OCI-LY1 (cell line): ENCODE data around the gene ISG20.

ENCODE experiments used
- H2AFZ ChIP-seq: fragments of 200-600 bp; sonication (generic), shearing (Covaris generic); 2 replicates; pipeline ENCODE4 v1.6.0; 2014; ENCODE audit warnings: antibody characterized with exemption, mild to moderate bottlenecking, low read length
- H3F3A ChIP-seq: fragments of 200-600 bp; sonication (generic), shearing (Covaris generic); 2 replicates; pipeline ENCODE4 v1.6.0; 2014; ENCODE audit warnings: mild to moderate bottlenecking, antibody characterized with exemption, low read length, moderate library complexity; ENCODE audit not compliant: insufficient read depth
- H3K27ac ChIP-seq: fragments of 200-600 bp; sonication (generic); 2 replicates; pipeline ENCODE4 v1.5.1; 2014; ENCODE audit warnings: low read length, mixed run types, mild to moderate bottlenecking, low read depth; ENCODE audit not compliant: poor library complexity, severe bottlenecking
- H3K27me3 ChIP-seq: fragments of 200-600 bp; sonication (generic); 2 replicates; pipeline ENCODE4 v1.6.0; 2014; ENCODE audit warnings: antibody characterized with exemption, mild to moderate bottlenecking, low read length, moderate library complexity; ENCODE audit not compliant: insufficient read depth
- H3K36me3 ChIP-seq: fragments of 200-600 bp; sonication (generic); 2 replicates; pipeline ENCODE4 v1.6.1; 2014; ENCODE audit warnings: mild to moderate bottlenecking, antibody characterized with exemption, low read length, moderate library complexity, mixed read lengths; ENCODE audit not compliant: insufficient read depth
- H3K4me1 ChIP-seq: fragments of 200-600 bp; sonication (generic); 2 replicates; pipeline ENCODE4 v1.5.1; 2014; ENCODE audit warnings: mild to moderate bottlenecking, low read length, moderate library complexity; ENCODE audit not compliant: insufficient read depth, severe bottlenecking
- H3K4me2 ChIP-seq: fragments of 200-600 bp; sonication (generic), shearing (Covaris generic); 2 replicates; pipeline ENCODE4 v1.6.1; 2014; ENCODE audit warnings: low read length
- H3K4me3 ChIP-seq: fragments of 200-600 bp; sonication (generic); 2 replicates; pipeline ENCODE4 v1.5.1; 2014; ENCODE audit warnings: low read length, low read depth, mild to moderate bottlenecking, mixed read lengths; ENCODE audit not compliant: poor library complexity, severe bottlenecking
- H3K79me2 ChIP-seq: fragments of 200-600 bp; shearing (Covaris generic); 2 replicates; pipeline ENCODE4 v1.6.1; 2016; ENCODE audit warnings: mixed run types, low read length, mixed read lengths; ENCODE audit not compliant: insufficient read depth
- H3K9ac ChIP-seq: fragments of 200-600 bp; sonication (generic), shearing (Covaris generic); 2 replicates; pipeline ENCODE4 v1.6.1; 2014; ENCODE audit warnings: mild to moderate bottlenecking, low read length, mixed read lengths
- H3K9me2 ChIP-seq: fragments of 200-600 bp; sonication (generic), shearing (Covaris generic); 2 replicates; pipeline ENCODE4 v1.6.1; 2014; ENCODE audit warnings: low read depth, mild to moderate bottlenecking, low read length, mixed read lengths
- H3K9me3 ChIP-seq: fragments of 200-600 bp; shearing (Covaris generic); 2 replicates; pipeline ENCODE4 v1.6.1; 2014; ENCODE audit warnings: low read length, mixed read lengths
- H4K20me1 ChIP-seq: fragments of 200-600 bp; sonication (generic), shearing (Covaris generic); 2 replicates; pipeline ENCODE4 v1.6.0; 2016; ENCODE audit warnings: mild to moderate bottlenecking, low read length; ENCODE audit not compliant: insufficient read depth
- EZH2 ChIP-seq: fragments of 200-600 bp; sonication (generic), shearing (Covaris generic); IDR thresholded peaks from 2 replicates; pipeline ENCODE4 v1.8.0; 2017; ENCODE audit warnings: borderline replicate concordance, mixed run types, mild to moderate bottlenecking, antibody characterized with exemption, low read length, moderate library complexity, mixed read lengths
- TF ChIP-seq, protein P1 (sequence below): fragments of 200-600 bp; sonication (generic), shearing (Covaris generic); IDR thresholded peaks from 2 replicates; pipeline ENCODE4 v1.5.1; 2017; ENCODE audit warnings: mild to moderate bottlenecking, antibody characterized with exemption, low read length, moderate library complexity, mixed read lengths

The ISG20 gene

DNA sequence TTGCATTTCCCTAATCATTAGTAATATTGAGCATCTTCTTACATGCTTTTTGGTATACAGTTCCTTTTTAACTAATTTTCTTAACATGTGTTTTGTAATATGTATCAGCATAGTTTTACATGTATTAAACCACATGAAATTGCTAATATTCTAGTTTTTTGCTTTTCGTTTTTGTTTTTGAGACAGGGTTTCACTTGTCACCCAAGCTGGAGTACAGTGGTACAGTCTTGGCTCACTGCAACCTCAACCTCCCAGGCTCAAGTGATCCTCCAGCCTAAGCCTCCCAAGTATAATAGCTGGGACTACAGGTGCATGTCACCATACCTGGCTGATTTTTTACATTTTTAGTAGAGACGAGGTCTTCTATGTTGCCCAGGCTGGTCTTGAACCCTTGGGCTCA lies 4.4 kb upstream of the ISG20 start:
- no peak overlapping the region for H3K9ac ChIP-seq
- H3K4me1 ChIP-seq: peaks cover 54% of the 10 kb centered on the region
- no peak overlapping the region for H3K4me3 ChIP-seq

DNA sequence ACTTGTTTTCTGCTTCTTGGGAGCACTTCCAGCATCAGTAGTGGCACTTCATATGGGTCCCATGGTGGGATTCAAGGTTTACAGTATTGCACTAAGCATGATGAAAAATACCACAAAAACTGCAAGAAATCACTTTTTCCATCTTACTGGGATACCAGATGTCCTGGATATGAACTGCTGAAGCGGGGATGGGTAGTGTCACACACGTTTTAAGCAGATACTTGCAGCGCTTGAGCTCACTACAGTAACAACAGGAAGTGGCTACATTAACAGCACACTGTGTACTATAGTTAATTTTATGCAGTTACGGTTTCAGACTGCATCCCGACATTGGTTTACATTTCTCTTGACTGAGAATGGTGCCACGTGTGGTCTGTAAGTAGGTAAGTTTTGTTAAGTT lies 3.5 kb upstream of the ISG20 start:
- peak overlapping the region; percentile 42 for H3K4me2 ChIP-seq
- no peaks in the 10 kb centered on the region for H4K20me1 ChIP-seq
- H2AFZ ChIP-seq: no peak overlapping the region
- H3K9ac ChIP-seq: peak overlapping the region; percentile 41; the same call in 1 of the 2 replicates
- H3K27ac ChIP-seq: peak overlapping the region; percentile 96
- no peaks in the 10 kb centered on the region for H3K9me2 ChIP-seq
- no peaks in the 10 kb centered on the region for H3F3A ChIP-seq
- no peaks in the 10 kb centered on the region for H3K27me3 ChIP-seq
- TF ChIP-seq, protein P1, sequence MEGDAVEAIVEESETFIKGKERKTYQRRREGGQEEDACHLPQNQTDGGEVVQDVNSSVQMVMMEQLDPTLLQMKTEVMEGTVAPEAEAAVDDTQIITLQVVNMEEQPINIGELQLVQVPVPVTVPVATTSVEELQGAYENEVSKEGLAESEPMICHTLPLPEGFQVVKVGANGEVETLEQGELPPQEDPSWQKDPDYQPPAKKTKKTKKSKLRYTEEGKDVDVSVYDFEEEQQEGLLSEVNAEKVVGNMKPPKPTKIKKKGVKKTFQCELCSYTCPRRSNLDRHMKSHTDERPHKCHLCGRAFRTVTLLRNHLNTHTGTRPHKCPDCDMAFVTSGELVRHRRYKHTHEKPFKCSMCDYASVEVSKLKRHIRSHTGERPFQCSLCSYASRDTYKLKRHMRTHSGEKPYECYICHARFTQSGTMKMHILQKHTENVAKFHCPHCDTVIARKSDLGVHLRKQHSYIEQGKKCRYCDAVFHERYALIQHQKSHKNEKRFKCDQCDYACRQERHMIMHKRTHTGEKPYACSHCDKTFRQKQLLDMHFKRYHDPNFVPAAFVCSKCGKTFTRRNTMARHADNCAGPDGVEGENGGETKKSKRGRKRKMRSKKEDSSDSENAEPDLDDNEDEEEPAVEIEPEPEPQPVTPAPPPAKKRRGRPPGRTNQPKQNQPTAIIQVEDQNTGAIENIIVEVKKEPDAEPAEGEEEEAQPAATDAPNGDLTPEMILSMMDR: no peak
- peaks cover 62% of the 10 kb centered on the region for H3K4me1 ChIP-seq
- peaks cover 37% of the 10 kb centered on the region for H3K36me3 ChIP-seq
- H3K9me3 ChIP-seq: no peaks in the 10 kb centered on the region
- peak overlapping the region; percentile 7 for H3K4me3 ChIP-seq
- no peaks in the 10 kb centered on the region for H3K79me2 ChIP-seq

More for the DNA sequence above, 4.4 kb upstream of the ISG20 start:
- Histone ChIP-seq H3K79me2 (no peaks in the 10 kb centered on the region), H3K36me3 (peaks cover 46% of the 10 kb centered on the region), H3K27ac (peak overlapping the region; percentile 96), H3K9me3 (no peaks in the 10 kb centered on the region), H4K20me1 (no peaks in the 10 kb centered on the region), H3K4me2 (no peak overlapping the region), H3K9me2 (no peaks in the 10 kb centered on the region), H2AFZ (no peak overlapping the region), H3K27me3 (no peaks in the 10 kb centered on the region), H3F3A (no peaks in the 10 kb centered on the region)
- TF ChIP-seq, protein P1: no peak
- TF ChIP-seq EZH2: no peak

DNA sequence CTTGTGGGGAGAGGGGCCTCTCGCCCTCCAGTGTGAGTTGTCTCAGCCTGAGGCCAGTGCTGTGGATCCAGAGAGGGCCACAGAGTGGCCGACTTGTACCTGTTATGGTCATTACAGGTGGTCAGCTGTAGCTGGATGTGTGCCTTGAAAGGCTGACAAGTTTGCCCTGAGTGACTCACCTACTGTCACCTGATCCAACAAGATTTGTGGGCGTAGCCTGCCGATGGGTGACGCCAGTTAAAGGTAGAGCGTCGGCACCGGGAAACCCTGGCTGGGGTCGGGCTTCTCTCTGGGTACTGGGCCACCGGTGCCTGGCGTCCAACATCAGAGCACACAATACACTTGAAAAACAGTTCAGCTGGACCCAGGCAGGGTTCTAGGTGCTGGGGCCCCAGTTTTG lies 2.8 kb upstream of the ISG20 start:
- Histone ChIP-seq H3K4me3 (peak overlapping the region; percentile 7), H3K27ac (peak overlapping the region; percentile 96), H3K4me2 (peak overlapping the region; percentile 42), H3K9ac (peak overlapping the region; percentile 41; the same call in 1 of the 2 replicates), H3K79me2 (no peaks in the 10 kb centered on the region), H3K9me2 (no peaks in the 10 kb centered on the region), H2AFZ (no peak overlapping the region), H3K27me3 (no peaks in the 10 kb centered on the region), H3K9me3 (no peaks in the 10 kb centered on the region), H3K4me1 (peaks cover 70% of the 10 kb centered on the region), H3K36me3 (peaks cover 30% of the 10 kb centered on the region), H3F3A (no peaks in the 10 kb centered on the region), H4K20me1 (no peaks in the 10 kb centered on the region)
- no peak for TF ChIP-seq EZH2
- TF ChIP-seq, protein P1: no peak
